HCT116 (cell line): ENCODE data around the gene JAK2. TPM values are rescaled to one million over a fixed set of nuclear protein-coding genes. Genes with fewer than 3 reads are reported as not detected.

Experiments
- ATAC-seq: fragments of 200-7000 bp; cut with Tn5 transposase; 2 replicates; pipeline ENCODE4 v1.9.1; 2020; ENCODE audit warnings: mild to moderate bottlenecking, moderate library complexity
- BruUV-seq: library from RNA; stranded (reverse); fragments of 400-500 nt; replicated peaks from 2 replicates; lab custom pipeline; 2021; lab: Mats Ljungman, UMichigan
- CTCF ChIA-PET: fragments of 300-600 bp; sonication (Branson Sonifier 250); formaldehyde crosslinking; loops from one replicate; lab custom pipeline; 2021; ENCODE audit warnings: antibody characterized with exemption; lab: Charles Lee
- POLR2A ChIA-PET: fragments of 300-600, 350-600 bp; sonication (Branson Sonifier 250); formaldehyde crosslinking; loops from one replicate; lab custom pipeline; 2021; ENCODE audit warnings: antibody characterized with exemption; lab: Charles Lee
- RAD21 ChIA-PET, 2 experiments: fragments of 300-600 bp; sonication (Branson Sonifier 250); formaldehyde crosslinking; loops; one replicate each; lab custom pipeline; 2023; ENCODE audit warnings: low total read pairs in 2 of 2; ENCODE audit not compliant: uncharacterized antibody in 2 of 2, unreplicated experiment in 2 of 2, low non-redundant PET in 1 of 2; lab: Charles Lee
- DNase-seq: peaks from one replicate; pipeline ENCODE4 v3.0.0-alpha.2; 2010; ENCODE audit warnings: low read depth, low spot score
- H2AFZ ChIP-seq: fragments of 200-600 bp; shearing (Covaris generic), sonication (generic); 2 replicates; pipeline ENCODE4 v1.6.1; 2017; ENCODE audit warnings: low read depth, mixed run types, mixed read lengths, antibody characterized with exemption, low read length; ENCODE audit not compliant: poor library complexity, severe bottlenecking
- H3K27ac ChIP-seq: 2 replicates; pipeline ENCODE4 v1.5.1; 2012; ENCODE audit warnings: low read depth, low read length
- H3K27me3 ChIP-seq: fragments of 200-600 bp; sonication (generic); 2 replicates; pipeline ENCODE4 v1.6.1; 2016; ENCODE audit warnings: mixed run types, low read length, mixed read lengths; ENCODE audit not compliant: insufficient read depth
- H3K36me3 ChIP-seq, 2 experiments: fragments of 200-500 bp in 1 of 2; fragments of 200-600 bp in 1 of 2; sonication (Bioruptor generic) in 1 of 2; sonication (generic) in 1 of 2; 2 replicates each; pipeline versions ENCODE4 v1.5.1 to v1.6.1; 2014 to 2016; ENCODE audit warnings: low read length in 2 of 2, inconsistent platforms in 1 of 2, mixed read lengths in 1 of 2, mixed run types in 1 of 2; ENCODE audit not compliant: insufficient read depth in 2 of 2, control insufficient read depth in 1 of 2
- H3K4me1 ChIP-seq, 2 experiments: fragments of 200-600 bp in 1 of 2; sonication (generic) in 1 of 2; 2 replicates each; pipeline versions ENCODE4 v1.5.1 to v1.6.1; 2012 to 2017; ENCODE audit warnings: low read length in 2 of 2, inconsistent platforms in 1 of 2, mild to moderate bottlenecking in 1 of 2, mixed read lengths in 1 of 2, mixed run types in 1 of 2, moderate library complexity in 1 of 2; ENCODE audit not compliant: insufficient read depth in 2 of 2, control insufficient read depth in 1 of 2
- H3K4me2 ChIP-seq: fragments of 200-600 bp; sonication (generic); 2 replicates; pipeline ENCODE4 v1.6.1; 2017; ENCODE audit warnings: mixed run types, low read length, mixed read lengths
- H3K4me3 ChIP-seq, 2 experiments: fragments of 200-600 bp in 1 of 2; sonication (generic) in 1 of 2; replicated peaks in 1 of 2; 2 replicates each; pipeline ENCODE4 v1.5.1; 2011 to 2016; ENCODE audit warnings: low read length in 2 of 2, control low read depth in 1 of 2, low read depth in 1 of 2, mild to moderate bottlenecking in 1 of 2, mixed read lengths in 1 of 2, mixed run types in 1 of 2
- H3K79me2 ChIP-seq: fragments of 200-600 bp; sonication (generic); 2 replicates; pipeline ENCODE4 v1.6.1; 2017; ENCODE audit warnings: mild to moderate bottlenecking, mixed run types, low read length, moderate library complexity, mixed read lengths; ENCODE audit not compliant: insufficient read depth
- H3K9ac ChIP-seq: fragments of 200-600 bp; sonication (generic); 2 replicates; pipeline ENCODE4 v1.6.1; 2016; ENCODE audit warnings: low read length, mixed read lengths
- H3K9me2 ChIP-seq: fragments of 200-600 bp; sonication (generic), shearing (Covaris generic); 2 replicates; pipeline ENCODE4 v1.6.1; 2017; ENCODE audit warnings: mixed run types, mild to moderate bottlenecking, moderate library complexity; ENCODE audit not compliant: insufficient read depth
- H3K9me3 ChIP-seq, 2 experiments: fragments of 200-500 bp in 1 of 2; fragments of 200-600 bp in 1 of 2; sonication (Bioruptor generic) in 1 of 2; sonication (generic) in 1 of 2; 2 replicates each; pipeline ENCODE4 v1.6.1; 2014 to 2017; ENCODE audit warnings: low read length in 2 of 2, mixed read lengths in 2 of 2, inconsistent platforms in 1 of 2, low read depth in 1 of 2, mild to moderate bottlenecking in 1 of 2, mixed run types in 1 of 2, moderate library complexity in 1 of 2; ENCODE audit not compliant: control insufficient read depth in 1 of 2, insufficient read depth in 1 of 2
- H4K20me1 ChIP-seq: fragments of 200-600 bp; sonication (generic), shearing (Covaris generic); 2 replicates; pipeline ENCODE4 v1.6.1; 2017; ENCODE audit warnings: mixed run types, mild to moderate bottlenecking, moderate library complexity; ENCODE audit not compliant: insufficient read depth
- CBX3 ChIP-seq: IDR thresholded peaks from 2 replicates; pipeline ENCODE4 v1.6.1; 2012; ENCODE audit warnings: low read depth
- CEBPB ChIP-seq: IDR thresholded peaks from 2 replicates; pipeline ENCODE4 v1.6.1; 2012; ENCODE audit warnings: low read depth
- EGR1 ChIP-seq: IDR thresholded peaks from 2 replicates; pipeline ENCODE4 v1.6.1; 2012; ENCODE audit warnings: low read depth
- EZH2 ChIP-seq: fragments of 200-600 bp; sonication (generic); IDR thresholded peaks from 2 replicates; pipeline ENCODE4 v1.6.1; 2017; ENCODE audit warnings: antibody characterized with exemption, mixed run types
- FOSL1 ChIP-seq: IDR thresholded peaks from 2 replicates; pipeline ENCODE4 v1.6.1; 2012; ENCODE audit warnings: low read depth
- RAD21 ChIP-seq: IDR thresholded peaks from 2 replicates; pipeline ENCODE4 v1.6.1; 2012; ENCODE audit warnings: low read depth, mild to moderate bottlenecking
- SIN3A ChIP-seq: IDR thresholded peaks from 2 replicates; pipeline ENCODE4 v1.6.1; 2012; ENCODE audit warnings: low read depth
- SP1 ChIP-seq: IDR thresholded peaks from 2 replicates; pipeline ENCODE4 v1.6.1; 2012; ENCODE audit warnings: low read depth
- SRF ChIP-seq: IDR thresholded peaks from 2 replicates; pipeline ENCODE4 v1.6.1; 2012; ENCODE audit warnings: low read depth
- YY1 ChIP-seq: IDR thresholded peaks from 2 replicates; pipeline ENCODE4 v1.6.1; 2011; ENCODE audit warnings: low read length, low read depth, moderate library complexity, mild to moderate bottlenecking; ENCODE audit not compliant: insufficient replicate concordance; ENCODE audit errors: extremely low read depth
- ZFX ChIP-seq: fragments of 450-650 bp; IDR thresholded peaks from 2 replicates; pipeline ENCODE4 v1.6.1; 2017
- ZNF274 ChIP-seq: fragments of 200-500 bp; sonication (Bioruptor generic); IDR thresholded peaks from 2 replicates; pipeline ENCODE4 v1.6.1; 2014; ENCODE audit warnings: mild to moderate bottlenecking, low read depth, low read length, inconsistent platforms
- intact Hi-C: fragments of 100-400 bp; cut with micrococcal nuclease; formaldehyde crosslinking; loops from 2 replicates; pipeline ENCODE4 v1.10.0; 2022
- total RNA-seq: library from RNA; stranded (reverse); gene quantifications from one replicate; pipeline ENCODE4 v1.2.1, GENCODE V29; 2021; ENCODE audit not compliant: unreplicated experiment
- TF ChIP-seq, protein P1 (sequence below): IDR thresholded peaks from 2 replicates; pipeline ENCODE4 v1.6.1; 2012
- TF ChIP-seq, protein P2 (sequence below): IDR thresholded peaks from 2 replicates; pipeline ENCODE4 v1.6.1; 2012; ENCODE audit warnings: low read depth
- TF ChIP-seq, protein P3 (sequence below), 3 experiments: fragments of 200-600 bp in 1 of 3; sonication (generic) in 1 of 3; IDR thresholded peaks in 2 of 3; conservative IDR thresholded peaks in 1 of 3; 2 replicates each; pipeline ENCODE4 v1.5.1; 2012 to 2017; ENCODE audit warnings: low read depth in 2 of 3, low read length in 2 of 3, antibody characterized with exemption in 1 of 3, borderline replicate concordance in 1 of 3, control low read depth in 1 of 3, mild to moderate bottlenecking in 1 of 3, mixed read lengths in 1 of 3, mixed run types in 1 of 3, moderate library complexity in 1 of 3; ENCODE audit not compliant: insufficient read depth in 1 of 3

The JAK2 gene
- total RNA-seq, 1 experiment from 2014 or later = 4.6 TPM

DNA sequence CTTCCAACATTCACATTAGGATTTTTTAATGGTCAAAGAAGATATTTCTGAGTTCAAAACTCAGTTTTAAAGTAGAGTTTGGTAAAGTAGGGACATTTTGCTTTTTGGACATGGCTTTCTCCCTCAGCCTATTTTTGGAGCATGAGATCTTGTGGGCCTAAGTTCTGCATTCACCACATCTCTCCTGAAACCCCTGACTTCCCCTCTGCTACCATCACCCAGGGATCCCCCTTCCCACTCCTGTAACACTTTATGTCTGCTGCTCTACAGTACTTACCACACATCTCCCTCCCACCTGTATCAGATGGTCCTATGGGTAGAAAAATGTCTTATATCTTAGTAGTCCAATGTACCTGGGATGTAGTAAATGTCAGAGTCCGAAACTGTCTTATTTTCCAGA is 48.2 kb upstream of the JAK2 start:
- BruUV-seq = no TSS peak

More for the DNA sequence above, 48.2 kb upstream of the JAK2 start:
- no peak overlapping the region for H3K4me2 ChIP-seq
- intact Hi-C loops = no loop called here
- no peaks in the 10 kb centered on the region for H3K4me1 ChIP-seq
- TF ChIP-seq YY1 = no peak
- TF ChIP-seq CEBPB = no peak
- no peak for TF ChIP-seq ZFX
- no peak for TF ChIP-seq RAD21
- TF ChIP-seq SP1 = no peak
- TF ChIP-seq EGR1 = no peak
- TF ChIP-seq, protein P1, sequence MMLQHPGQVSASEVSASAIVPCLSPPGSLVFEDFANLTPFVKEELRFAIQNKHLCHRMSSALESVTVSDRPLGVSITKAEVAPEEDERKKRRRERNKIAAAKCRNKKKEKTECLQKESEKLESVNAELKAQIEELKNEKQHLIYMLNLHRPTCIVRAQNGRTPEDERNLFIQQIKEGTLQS = no peak
- TF ChIP-seq, protein P2, sequence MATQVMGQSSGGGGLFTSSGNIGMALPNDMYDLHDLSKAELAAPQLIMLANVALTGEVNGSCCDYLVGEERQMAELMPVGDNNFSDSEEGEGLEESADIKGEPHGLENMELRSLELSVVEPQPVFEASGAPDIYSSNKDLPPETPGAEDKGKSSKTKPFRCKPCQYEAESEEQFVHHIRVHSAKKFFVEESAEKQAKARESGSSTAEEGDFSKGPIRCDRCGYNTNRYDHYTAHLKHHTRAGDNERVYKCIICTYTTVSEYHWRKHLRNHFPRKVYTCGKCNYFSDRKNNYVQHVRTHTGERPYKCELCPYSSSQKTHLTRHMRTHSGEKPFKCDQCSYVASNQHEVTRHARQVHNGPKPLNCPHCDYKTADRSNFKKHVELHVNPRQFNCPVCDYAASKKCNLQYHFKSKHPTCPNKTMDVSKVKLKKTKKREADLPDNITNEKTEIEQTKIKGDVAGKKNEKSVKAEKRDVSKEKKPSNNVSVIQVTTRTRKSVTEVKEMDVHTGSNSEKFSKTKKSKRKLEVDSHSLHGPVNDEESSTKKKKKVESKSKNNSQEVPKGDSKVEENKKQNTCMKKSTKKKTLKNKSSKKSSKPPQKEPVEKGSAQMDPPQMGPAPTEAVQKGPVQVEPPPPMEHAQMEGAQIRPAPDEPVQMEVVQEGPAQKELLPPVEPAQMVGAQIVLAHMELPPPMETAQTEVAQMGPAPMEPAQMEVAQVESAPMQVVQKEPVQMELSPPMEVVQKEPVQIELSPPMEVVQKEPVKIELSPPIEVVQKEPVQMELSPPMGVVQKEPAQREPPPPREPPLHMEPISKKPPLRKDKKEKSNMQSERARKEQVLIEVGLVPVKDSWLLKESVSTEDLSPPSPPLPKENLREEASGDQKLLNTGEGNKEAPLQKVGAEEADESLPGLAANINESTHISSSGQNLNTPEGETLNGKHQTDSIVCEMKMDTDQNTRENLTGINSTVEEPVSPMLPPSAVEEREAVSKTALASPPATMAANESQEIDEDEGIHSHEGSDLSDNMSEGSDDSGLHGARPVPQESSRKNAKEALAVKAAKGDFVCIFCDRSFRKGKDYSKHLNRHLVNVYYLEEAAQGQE = no peak
- TF ChIP-seq, protein P3, sequence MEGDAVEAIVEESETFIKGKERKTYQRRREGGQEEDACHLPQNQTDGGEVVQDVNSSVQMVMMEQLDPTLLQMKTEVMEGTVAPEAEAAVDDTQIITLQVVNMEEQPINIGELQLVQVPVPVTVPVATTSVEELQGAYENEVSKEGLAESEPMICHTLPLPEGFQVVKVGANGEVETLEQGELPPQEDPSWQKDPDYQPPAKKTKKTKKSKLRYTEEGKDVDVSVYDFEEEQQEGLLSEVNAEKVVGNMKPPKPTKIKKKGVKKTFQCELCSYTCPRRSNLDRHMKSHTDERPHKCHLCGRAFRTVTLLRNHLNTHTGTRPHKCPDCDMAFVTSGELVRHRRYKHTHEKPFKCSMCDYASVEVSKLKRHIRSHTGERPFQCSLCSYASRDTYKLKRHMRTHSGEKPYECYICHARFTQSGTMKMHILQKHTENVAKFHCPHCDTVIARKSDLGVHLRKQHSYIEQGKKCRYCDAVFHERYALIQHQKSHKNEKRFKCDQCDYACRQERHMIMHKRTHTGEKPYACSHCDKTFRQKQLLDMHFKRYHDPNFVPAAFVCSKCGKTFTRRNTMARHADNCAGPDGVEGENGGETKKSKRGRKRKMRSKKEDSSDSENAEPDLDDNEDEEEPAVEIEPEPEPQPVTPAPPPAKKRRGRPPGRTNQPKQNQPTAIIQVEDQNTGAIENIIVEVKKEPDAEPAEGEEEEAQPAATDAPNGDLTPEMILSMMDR (IDR thresholded peaks at IDR 0.05 in 2 of 3, conservative IDR thresholded peaks at IDR 0.05 in 1 of 3; ENCODE audit: borderline replicate concordance in 1 of 3, insufficient read depth in 1 of 3, low read depth in 2 of 3, low read length in 2 of 3) = no peak
- TF ChIP-seq FOSL1 = no peak
- no peak for TF ChIP-seq EZH2
- no peak for TF ChIP-seq SRF
- TF ChIP-seq ZNF274 = no peak
- TF ChIP-seq CBX3 = no peak
- no peak for TF ChIP-seq SIN3A
- no peaks in the 10 kb centered on the region for H3K9me3 ChIP-seq
- ChIA-PET CTCF (no interaction called here), POLR2A (no interaction called here), RAD21 (no interaction called here)
- no peaks in the 10 kb centered on the region for H3K36me3 ChIP-seq
- H3K27ac ChIP-seq = no peak overlapping the region
- no peaks in the 10 kb centered on the region for H3K9me2 ChIP-seq
- ATAC-seq (no peak), DNase-seq (no peak)
- H3K79me2 ChIP-seq = no peaks in the 10 kb centered on the region
- H3K4me3 ChIP-seq = no peak overlapping the region
- H3K9ac ChIP-seq = no peak overlapping the region
- no peaks in the 10 kb centered on the region for H3K27me3 ChIP-seq
- H2AFZ ChIP-seq = no peak overlapping the region
- H4K20me1 ChIP-seq = no peaks in the 10 kb centered on the region
